Measurements from ENCODE around the gene PDE4B.
"Not testable (repeated sequence)": the region's sequence is repeated elsewhere in the genome, so short reads cannot be mapped to it uniquely, and the experiment has no call there.

The PDE4B gene

GRCh38 chr1:66320231-66320630 is 527.5 kb downstream of the PDE4B start:
- H3K36me3 Mint-ChIP-seq = no peaks in the 10 kb centered on the region
- H3K4me1 Mint-ChIP-seq = peaks cover 13% of the 10 kb centered on the region
- H3K9me3 Mint-ChIP-seq = no peaks in the 10 kb centered on the region
- no peak overlapping the region for H3K27ac Mint-ChIP-seq
- H3K4me3 Mint-ChIP-seq = no peak overlapping the region
- no peak for DNase-seq (ENCODE audit: low spot score in 2 of 2)
- no peak for ATAC-seq

GRCh38 chr1:66322462-66322861 is 529.8 kb downstream of the PDE4B start:
- peaks cover 25% of the 10 kb centered on the region for H3K4me1 Mint-ChIP-seq
- H3K9me3 Mint-ChIP-seq; H3K36me3 Mint-ChIP-seq; H3K4me3 Mint-ChIP-seq; H3K27ac Mint-ChIP-seq; DNase-seq (ENCODE audit: low spot score in 2 of 2); ATAC-seq: not testable (repeated sequence)

DNA sequence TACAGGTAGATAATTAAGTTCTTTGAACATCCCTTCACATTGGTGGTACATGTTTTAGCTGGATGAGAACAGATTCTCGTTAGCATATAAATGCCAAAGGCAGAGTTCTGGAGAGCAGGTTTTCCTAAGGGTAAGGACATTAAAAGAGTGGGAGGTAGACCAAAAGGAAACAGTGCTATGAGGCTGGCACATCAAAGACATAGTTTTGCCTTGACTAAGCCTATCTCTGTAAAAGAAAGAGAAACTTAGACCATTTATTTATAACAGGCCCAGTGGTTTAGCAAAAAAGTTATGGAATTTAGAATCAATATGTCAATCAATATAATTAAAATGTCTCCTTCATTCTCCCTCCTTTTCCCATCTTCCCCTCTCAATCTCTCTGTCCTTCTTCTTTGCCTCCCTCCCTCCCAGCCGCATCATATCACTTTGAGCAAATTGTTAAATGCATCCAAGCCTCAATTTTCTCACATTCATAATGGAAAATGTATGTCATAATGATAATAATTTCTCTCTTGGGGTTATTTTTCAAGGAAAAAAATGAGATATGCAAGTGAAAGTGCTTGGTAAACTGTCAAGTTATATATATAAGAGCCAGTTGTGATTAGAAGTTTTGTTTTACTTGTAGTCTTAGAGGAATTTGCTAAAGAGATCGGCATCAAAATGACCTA is 531.4 kb downstream of the PDE4B start:
- H3K27ac Mint-ChIP-seq = no peak overlapping the region
- no peaks in the 10 kb centered on the region for H3K36me3 Mint-ChIP-seq
- H3K9me3 Mint-ChIP-seq = no peaks in the 10 kb centered on the region
- ATAC-seq (no peak), DNase-seq (ENCODE audit: low spot score in 2 of 2) (no peak)
- H3K4me3 Mint-ChIP-seq = no peak overlapping the region
- peaks cover 33% of the 10 kb centered on the region for H3K4me1 Mint-ChIP-seq

- no peaks in the 10 kb centered on the region for H3K9me3 Mint-ChIP-seq
- H3K4me1 Mint-ChIP-seq = peaks cover 45% of the 10 kb centered on the region
- DNase-seq (ENCODE audit: low spot score in 2 of 2) (no peak), ATAC-seq (no peak)
- H3K4me3 Mint-ChIP-seq = no peak overlapping the region
- no peak overlapping the region for H3K27ac Mint-ChIP-seq
- H3K36me3 Mint-ChIP-seq = peaks cover 6% of the 10 kb centered on the region
Measured at GRCh38 chr1:66325594-66326380, 533.1 kb downstream of the PDE4B start.

DNA sequence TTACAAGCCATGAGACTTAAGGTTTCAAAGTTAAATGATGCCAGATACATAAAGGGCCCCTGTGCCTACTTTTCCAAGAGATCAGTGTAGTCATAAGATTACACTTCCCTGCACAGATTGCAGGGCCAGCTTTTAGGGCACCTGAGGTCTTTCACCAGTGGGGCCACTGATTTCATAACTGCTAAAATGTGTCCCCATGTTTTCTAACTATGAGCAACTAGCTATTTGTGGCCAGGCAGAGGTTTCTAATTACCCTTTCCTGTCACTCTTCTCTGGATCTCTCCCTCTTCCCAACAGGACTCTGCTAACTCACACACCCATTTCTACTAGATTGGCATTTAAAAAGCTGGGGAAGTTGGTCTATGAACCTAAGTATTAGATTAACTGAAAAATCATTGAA is 534.2 kb downstream of the PDE4B start:
- H3K27ac Mint-ChIP-seq = no peak overlapping the region
- peaks cover 46% of the 10 kb centered on the region for H3K4me1 Mint-ChIP-seq
- no peaks in the 10 kb centered on the region for H3K9me3 Mint-ChIP-seq
- peaks cover 9% of the 10 kb centered on the region for H3K36me3 Mint-ChIP-seq
- H3K4me3 Mint-ChIP-seq = no peak overlapping the region
- DNase-seq (ENCODE audit: low spot score in 2 of 2) (no peak), ATAC-seq (no peak)

- Mint-ChIP-seq H3K9me3 (no peaks in the 10 kb centered on the region), H3K4me1 (peaks cover 46% of the 10 kb centered on the region), H3K27ac (no peak overlapping the region), H3K36me3 (peaks cover 16% of the 10 kb centered on the region), H3K4me3 (no peak overlapping the region)
- no peak for ATAC-seq
- DNase-seq (ENCODE audit: low spot score in 2 of 2) = no peak
Measured at GRCh38 chr1:66327588-66327987, 534.9 kb downstream of the PDE4B start.

GRCh38 chr1:66328896-66329295 is 536.2 kb downstream of the PDE4B start:
- Mint-ChIP-seq H3K9me3 (no peaks in the 10 kb centered on the region), H3K4me3 (no peak overlapping the region), H3K36me3 (peaks cover 29% of the 10 kb centered on the region), H3K27ac (no peak overlapping the region), H3K4me1 (peaks cover 43% of the 10 kb centered on the region)
- ATAC-seq (no peak), DNase-seq (ENCODE audit: low spot score in 2 of 2) (no peak)

- H3K27ac Mint-ChIP-seq = peak overlapping the region; percentile 95
- no peaks in the 10 kb centered on the region for H3K9me3 Mint-ChIP-seq
- H3K36me3 Mint-ChIP-seq = peaks cover 47% of the 10 kb centered on the region
- H3K4me3 Mint-ChIP-seq = peak overlapping the region; percentile 96
- DNase-seq (ENCODE audit: low spot score in 2 of 2) (no peak), ATAC-seq (peak; percentile 71)
- peaks cover 33% of the 10 kb centered on the region for H3K4me1 Mint-ChIP-seq
Measured at GRCh38 chr1:66330722-66331141, 538.0 kb downstream of the PDE4B start.

DNA sequence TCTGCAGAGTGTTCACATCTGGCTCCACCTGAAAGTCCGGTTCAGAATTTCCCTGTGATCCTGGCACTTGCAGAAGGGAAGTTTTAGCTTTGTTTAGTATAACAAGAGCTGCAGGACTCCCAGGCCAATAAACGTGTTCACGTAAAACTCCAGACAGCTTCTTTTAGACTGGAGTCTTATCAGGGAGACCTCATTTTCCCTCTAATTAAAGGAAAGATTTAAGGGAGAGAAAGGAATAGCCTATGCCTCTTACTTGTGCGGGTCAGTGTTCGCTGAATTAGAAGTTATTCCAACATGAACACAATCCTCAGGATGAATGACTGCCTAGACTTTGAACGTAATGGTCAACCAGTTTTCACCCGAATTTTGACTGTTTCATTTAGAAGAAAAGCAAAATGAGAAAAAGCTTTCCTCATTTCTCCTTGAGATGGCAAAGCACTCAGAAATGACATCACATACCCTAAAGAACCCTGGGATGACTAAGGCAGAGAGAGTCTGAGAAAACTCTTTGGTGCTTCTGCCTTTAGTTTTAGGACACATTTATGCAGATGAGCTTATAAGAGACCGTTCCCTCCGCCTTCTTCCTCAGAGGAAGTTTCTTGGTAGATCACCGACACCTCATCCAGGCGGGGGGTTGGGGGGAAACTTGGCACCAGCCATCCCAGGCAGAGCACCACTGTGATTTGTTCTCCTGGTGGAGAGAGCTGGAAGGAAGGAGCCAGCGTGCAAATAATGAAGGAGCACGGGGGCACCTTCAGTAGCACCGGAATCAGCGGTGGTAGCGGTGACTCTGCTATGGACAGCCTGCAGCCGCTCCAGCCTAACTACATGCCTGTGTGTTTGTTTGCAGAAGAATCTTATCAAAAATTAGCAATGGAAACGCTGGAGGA is 539.2 kb downstream of the PDE4B start:
- Mint-ChIP-seq H3K27ac (peak overlapping the region; percentile 95), H3K9me3 (no peaks in the 10 kb centered on the region), H3K36me3 (peaks cover 59% of the 10 kb centered on the region), H3K4me3 (peak overlapping the region; percentile 96), H3K4me1 (peaks cover 42% of the 10 kb centered on the region)
- peak; percentile 67 for ATAC-seq
- peak; percentile 26 to 80 for DNase-seq (ENCODE audit: low spot score in 2 of 2)

DNA sequence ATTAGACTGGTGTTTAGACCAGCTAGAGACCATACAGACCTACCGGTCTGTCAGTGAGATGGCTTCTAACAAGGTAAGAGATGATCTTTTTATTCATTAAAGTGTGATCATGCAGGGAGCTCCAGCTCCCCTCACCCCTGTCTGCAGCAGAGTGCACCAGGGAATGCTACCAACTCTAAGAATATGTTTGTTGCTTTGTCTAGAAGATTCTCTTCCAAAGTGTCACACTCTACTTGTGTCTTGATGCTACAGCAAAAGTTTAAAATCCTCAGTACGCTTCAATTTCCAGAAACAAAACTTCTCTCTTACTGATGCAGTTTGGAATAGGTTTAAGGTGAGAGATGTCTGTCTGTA is 539.8 kb downstream of the PDE4B start:
- Mint-ChIP-seq H3K9me3 (no peaks in the 10 kb centered on the region), H3K36me3 (peaks cover 65% of the 10 kb centered on the region), H3K4me1 (peaks cover 44% of the 10 kb centered on the region), H3K27ac (peak overlapping the region; percentile 95), H3K4me3 (peak overlapping the region; percentile 96)
- DNase-seq (ENCODE audit: low spot score in 2 of 2) (no peak), ATAC-seq (no peak)

GRCh38 chr1:66333466-66334199 is 540.9 kb downstream of the PDE4B start:
- no peaks in the 10 kb centered on the region for H3K9me3 Mint-ChIP-seq
- ATAC-seq = no peak
- H3K36me3 Mint-ChIP-seq = peaks cover 76% of the 10 kb centered on the region
- H3K4me3 Mint-ChIP-seq = peak overlapping the region; percentile 96
- peaks cover 41% of the 10 kb centered on the region for H3K4me1 Mint-ChIP-seq
- H3K27ac Mint-ChIP-seq = peak overlapping the region; percentile 95
- DNase-seq (ENCODE audit: low spot score in 2 of 2) = peak in 1 of 2 donors; percentile 65

DNA sequence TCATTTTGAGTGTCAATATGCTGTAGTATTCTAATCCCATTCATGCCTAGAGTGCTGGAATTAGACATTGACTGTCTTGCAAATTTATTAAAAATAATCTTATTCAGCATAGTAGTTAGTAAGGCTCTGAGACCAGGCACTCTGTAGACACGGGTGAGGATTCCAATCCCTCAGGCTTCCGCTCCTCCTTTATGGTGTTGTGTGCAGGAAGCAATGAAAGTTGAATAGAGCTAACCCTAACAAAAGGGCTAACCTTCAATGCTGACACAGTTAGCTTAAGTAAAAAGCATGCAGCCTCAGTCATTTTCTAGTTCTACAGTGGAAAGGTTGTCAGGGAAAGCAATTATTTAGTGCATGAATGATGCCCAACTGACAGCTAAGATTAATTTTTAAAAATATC is 541.6 kb downstream of the PDE4B start:
- Mint-ChIP-seq H3K36me3 (peaks cover 83% of the 10 kb centered on the region), H3K27ac (peak overlapping the region; percentile 95), H3K9me3 (no peaks in the 10 kb centered on the region), H3K4me3 (peak overlapping the region; percentile 96), H3K4me1 (peaks cover 38% of the 10 kb centered on the region)
- ATAC-seq = no peak
- no peak for DNase-seq (ENCODE audit: low spot score in 2 of 2)

- H3K4me3 Mint-ChIP-seq = peak overlapping the region; percentile 96
- no peaks in the 10 kb centered on the region for H3K9me3 Mint-ChIP-seq
- H3K4me1 Mint-ChIP-seq = peaks cover 37% of the 10 kb centered on the region
- H3K27ac Mint-ChIP-seq = peak overlapping the region; percentile 95
- ATAC-seq (no peak), DNase-seq (ENCODE audit: low spot score in 2 of 2) (no peak)
- H3K36me3 Mint-ChIP-seq = peaks cover 91% of the 10 kb centered on the region
Measured at GRCh38 chr1:66335125-66335524, 542.4 kb downstream of the PDE4B start.

DNA sequence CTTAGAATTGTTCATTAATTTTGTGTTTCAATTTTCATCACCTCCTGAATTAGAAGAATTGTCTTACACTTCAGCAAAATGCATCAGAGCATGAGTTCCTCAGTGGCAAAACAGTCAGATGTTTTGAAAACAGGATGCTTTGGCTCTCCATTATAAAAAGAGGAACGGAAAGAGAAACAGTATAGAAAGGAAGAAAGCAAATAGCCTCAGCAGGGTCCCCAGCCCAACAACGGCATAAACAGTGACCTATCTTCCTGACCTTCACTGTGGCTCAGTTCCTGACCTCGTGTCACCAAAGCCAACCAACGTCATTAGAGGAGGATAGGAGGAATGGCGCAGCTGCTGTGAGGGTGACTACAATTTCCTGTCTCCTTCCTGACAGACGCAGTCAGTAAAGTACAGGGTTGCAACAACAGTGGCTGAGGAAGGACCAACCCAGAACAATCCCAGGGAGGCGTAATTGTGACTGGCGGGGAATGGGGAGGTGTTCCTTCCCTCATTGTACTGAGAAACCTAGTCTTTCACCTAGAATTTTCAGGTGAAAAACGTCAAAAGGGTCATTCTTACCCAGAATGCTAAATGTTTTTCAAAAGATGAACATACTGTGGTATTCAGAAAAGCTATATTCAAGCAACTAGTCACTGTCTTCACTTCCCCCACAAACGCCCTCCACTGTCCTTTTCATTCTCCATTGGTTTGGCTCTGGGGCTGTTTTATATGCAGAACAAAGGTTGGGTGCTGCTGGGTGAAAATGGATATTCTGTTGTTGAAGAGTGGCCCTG is 543.4 kb downstream of the PDE4B start:
- Mint-ChIP-seq H3K36me3 (peaks cover 91% of the 10 kb centered on the region), H3K9me3 (no peaks in the 10 kb centered on the region), H3K27ac (peak overlapping the region; percentile 95), H3K4me3 (peak overlapping the region; percentile 96), H3K4me1 (peaks cover 29% of the 10 kb centered on the region)
- peak; percentile 83 for ATAC-seq
- DNase-seq (ENCODE audit: low spot score in 2 of 2) = peak; percentile 60 to 87

All from stimulated activated effector memory CD8-positive, alpha-beta T cell treated with anti-CD3 and anti-CD28 coated beads, Interleukin-12 subunit alpha, Interleukin-12 subunit beta, amount 100 ng/mL, for 72 hours (primary cell).